ENCODE measurements around the gene EIF5AL1.
A peak's percentile ranks its signal among the peaks of the same experiment; 100 is the strongest.

EIF5AL1 gene

GRCh38 chr10:79562135-79562756, 49.9 kb downstream of the EIF5AL1 start:
- FAIRE-seq, result peak; percentile 84
- DNase-seq (ENCODE audit: insufficient read length, low spot score), result peak; percentile 39

GRCh38 chr10:79563426-79563825, 51.1 kb downstream of the EIF5AL1 start:
- no peak for FAIRE-seq
- no peak for DNase-seq (ENCODE audit: insufficient read length, low spot score)
- TF ChIP-seq POU2F2 (IDR thresholded peaks at IDR 0.05; ENCODE audit: low read depth, low read length) (no peak), PAX5 (IDR thresholded peaks at IDR 0.05; ENCODE audit: insufficient read depth, low read length, severe bottlenecking) (no peak), TAF1 (IDR thresholded peaks at IDR 0.05; ENCODE audit: low read depth, low read length) (no peak), SPI1 (IDR thresholded peaks at IDR 0.05; ENCODE audit: low read depth, low read length) (no peak), POLR2A (IDR thresholded peaks at IDR 0.05; ENCODE audit: low read depth, low read length) (no peak), POLR2AphosphoS5 (IDR thresholded peaks at IDR 0.05; ENCODE audit: low read depth, low read length) (no peak)

More at GRCh38 chr10:79562135-79562756, 49.9 kb downstream of the EIF5AL1 start:
- TF ChIP-seq PAX5 (IDR thresholded peaks at IDR 0.05; ENCODE audit: insufficient read depth, low read length, severe bottlenecking) (no peak), POU2F2 (IDR thresholded peaks at IDR 0.05; ENCODE audit: low read depth, low read length) (no peak), TAF1 (IDR thresholded peaks at IDR 0.05; ENCODE audit: low read depth, low read length) (no peak), POLR2A (IDR thresholded peaks at IDR 0.05; ENCODE audit: low read depth, low read length) (no peak), POLR2AphosphoS5 (IDR thresholded peaks at IDR 0.05; ENCODE audit: low read depth, low read length) (no peak), SPI1 (IDR thresholded peaks at IDR 0.05; ENCODE audit: low read depth, low read length) (no peak)
